IPS-NIHi7 (cell line): ENCODE results near the gene LRRN1.
A peak's percentile ranks its signal among the peaks of the same experiment; 100 is the strongest.

Source experiments
- DNase-seq: peaks from one replicate; pipeline ENCODE4 v3.0.0; 2012; ENCODE audit warnings: mixed read lengths; ENCODE audit errors: extremely low spot score

LRRN1 gene

GRCh38 chr3:3799173-3800079 lies at the start of gene LRRN1:
TSS of gene LRRN1 (plus strand) at chr3:3799431. CDS start at chr3:3844642, 45,211 bp downstream.
- DNase-seq: peak; percentile 95

GRCh38 chr3:3753416-3753815 lies 45.8 kb upstream of the LRRN1 start:
- peak; percentile 19 for DNase-seq

GRCh38 chr3:3765661-3766060 lies 33.6 kb upstream of the LRRN1 start:
- no peak for DNase-seq

GRCh38 chr3:3766140-3766539 lies 33.1 kb upstream of the LRRN1 start:
- DNase-seq: no peak

GRCh38 chr3:3771094-3771493 lies 28.1 kb upstream of the LRRN1 start:
- no peak for DNase-seq

- DNase-seq: no peak
These were observed 27.7 kb upstream of the LRRN1 start for GRCh38 chr3:3771567-3771966.

- DNase-seq: no peak
These were observed 26.9 kb upstream of the LRRN1 start for GRCh38 chr3:3772338-3772737.

GRCh38 chr3:3772920-3773319 lies 26.3 kb upstream of the LRRN1 start:
- DNase-seq: no peak

- no peak for DNase-seq
These were observed 22.6 kb upstream of the LRRN1 start for GRCh38 chr3:3776607-3777006.

- no peak for DNase-seq
These were observed 21.0 kb upstream of the LRRN1 start for GRCh38 chr3:3778216-3778615.

- DNase-seq: no peak
These were observed 20.5 kb upstream of the LRRN1 start for GRCh38 chr3:3778641-3779270.

GRCh38 chr3:3782457-3782856 lies 16.8 kb upstream of the LRRN1 start:
- no peak for DNase-seq

GRCh38 chr3:3783210-3783609 lies 16.0 kb upstream of the LRRN1 start:
- DNase-seq: no peak

GRCh38 chr3:3783696-3784095 lies 15.5 kb upstream of the LRRN1 start:
- DNase-seq: no peak

GRCh38 chr3:3792391-3792790 lies 6.8 kb upstream of the LRRN1 start:
- no peak for DNase-seq

- DNase-seq: peak; percentile 68
These were observed 559 bp upstream of the LRRN1 start for GRCh38 chr3:3798631-3799113.

- peak; percentile 28 for DNase-seq
These were observed 837 bp downstream of the LRRN1 start for GRCh38 chr3:3800080-3800455.

GRCh38 chr3:3800685-3801493 lies 1.7 kb downstream of the LRRN1 start:
- peak; percentile 31 for DNase-seq

GRCh38 chr3:3801494-3801841 lies 2.2 kb downstream of the LRRN1 start:
- DNase-seq: peak; percentile 34

- no peak for DNase-seq
These were observed 2.8 kb downstream of the LRRN1 start for GRCh38 chr3:3802046-3802445.

- DNase-seq: no peak
These were observed 5.3 kb downstream of the LRRN1 start for GRCh38 chr3:3804560-3804959.

GRCh38 chr3:3806092-3806491 lies 6.9 kb downstream of the LRRN1 start:
- DNase-seq: no peak
